ENCODE measurements around the gene HIPK2. TPM values are rescaled to one million over a fixed set of nuclear protein-coding genes. Genes with fewer than 3 reads are reported as not detected.

The HIPK2 gene
- total and polyA plus RNA-seq, 5 donors from 2014 or later = 0.44 to 17.5 (median 0.78) TPM

GRCh38 chr7:139572071-139572470 is 205.7 kb downstream of the HIPK2 start:
- H3K27ac ChIP-seq (ENCODE audit: insufficient read depth, low read length, poor library complexity, severe bottlenecking) = no peak overlapping the region
- peaks cover 0 to 3% (median 0%) of the 10 kb centered on the region in 7 donors for H3K9me3 Mint-ChIP-seq
- no peak overlapping the region for H3K4me3 Mint-ChIP-seq
- H3K4me1 Mint-ChIP-seq = peaks cover 0 to 8% (median under 1%) of the 10 kb centered on the region in 4 donors
- no peak overlapping the region for H3K27ac Mint-ChIP-seq
- H3K36me3 Mint-ChIP-seq = peaks cover 31% of the 10 kb centered on the region
- ATAC-seq (ENCODE audit: low read depth in 2 of 2) = no peak
- H3K4me1 ChIP-seq (ENCODE audit: control insufficient read depth, insufficient read depth, low read length, poor library complexity, severe bottlenecking) = no peaks in the 10 kb centered on the region
- no peak for DNase-seq
- no peaks in the 10 kb centered on the region for H3K9me3 ChIP-seq (ENCODE audit: control insufficient read depth in 2 of 2, low read length in 2 of 2)
- no peak overlapping the region for H3K4me3 ChIP-seq (ENCODE audit: low read depth, low read length)
- H3K27me3 ChIP-seq (ENCODE audit: control insufficient read depth, insufficient read depth, low read length) = no peaks in the 10 kb centered on the region
- H3K36me3 ChIP-seq (ENCODE audit: control insufficient read depth, insufficient read depth, low read length) = peaks cover 5% of the 10 kb centered on the region
- H3K27me3 Mint-ChIP-seq = no peaks in the 10 kb centered on the region

- Histone ChIP-seq H3K27me3 (ENCODE audit: control insufficient read depth, insufficient read depth, low read length) (no peaks in the 10 kb centered on the region), H3K4me3 (ENCODE audit: low read depth, low read length) (no peak overlapping the region), H3K9me3 (ENCODE audit: control insufficient read depth in 2 of 2, low read length in 2 of 2) (no peaks in the 10 kb centered on the region), H3K4me1 (ENCODE audit: control insufficient read depth, insufficient read depth, low read length, poor library complexity, severe bottlenecking) (no peaks in the 10 kb centered on the region), H3K36me3 (ENCODE audit: control insufficient read depth, insufficient read depth, low read length) (peaks cover 5% of the 10 kb centered on the region), H3K27ac (ENCODE audit: insufficient read depth, low read length, poor library complexity, severe bottlenecking) (no peak overlapping the region)
- H3K4me1 Mint-ChIP-seq = peaks cover 0 to 12% (median 3%) of the 10 kb centered on the region in 4 donors
- H3K9me3 Mint-ChIP-seq = peaks cover 0 to 3% (median 0%) of the 10 kb centered on the region in 7 donors
- ATAC-seq (ENCODE audit: low read depth in 2 of 2) = no peak
- peaks cover 32% of the 10 kb centered on the region for H3K36me3 Mint-ChIP-seq
- no peak overlapping the region for H3K4me3 Mint-ChIP-seq
- no peaks in the 10 kb centered on the region for H3K27me3 Mint-ChIP-seq
- DNase-seq = no peak
- H3K27ac Mint-ChIP-seq = no peak overlapping the region
These were observed 206.1 kb downstream of the HIPK2 start for GRCh38 chr7:139571651-139572050.

- H3K36me3 Mint-ChIP-seq = peaks cover 32% of the 10 kb centered on the region
- ATAC-seq (ENCODE audit: low read depth in 2 of 2) = no peak
- H3K9me3 ChIP-seq (ENCODE audit: control insufficient read depth in 2 of 2, low read length in 2 of 2) = no peaks in the 10 kb centered on the region
- no peak overlapping the region for H3K4me3 ChIP-seq (ENCODE audit: low read depth, low read length)
- no peaks in the 10 kb centered on the region for H3K27me3 ChIP-seq (ENCODE audit: control insufficient read depth, insufficient read depth, low read length)
- peaks cover 0 to 17% (median 6%) of the 10 kb centered on the region in 4 donors for H3K4me1 Mint-ChIP-seq
- H3K4me1 ChIP-seq (ENCODE audit: control insufficient read depth, insufficient read depth, low read length, poor library complexity, severe bottlenecking) = peaks cover under 1% of the 10 kb centered on the region
- H3K27ac ChIP-seq (ENCODE audit: insufficient read depth, low read length, poor library complexity, severe bottlenecking) = no peak overlapping the region
- H3K4me3 Mint-ChIP-seq = no peak overlapping the region
- H3K27ac Mint-ChIP-seq = no peak overlapping the region
- peaks cover 0 to 3% (median 0%) of the 10 kb centered on the region in 7 donors for H3K9me3 Mint-ChIP-seq
- no peak for DNase-seq
- no peaks in the 10 kb centered on the region for H3K27me3 Mint-ChIP-seq
- peaks cover 5% of the 10 kb centered on the region for H3K36me3 ChIP-seq (ENCODE audit: control insufficient read depth, insufficient read depth, low read length)
These were observed 206.6 kb downstream of the HIPK2 start for GRCh38 chr7:139571190-139571589.

- no peak overlapping the region for H3K4me3 ChIP-seq (ENCODE audit: low read depth, low read length)
- H3K27ac ChIP-seq (ENCODE audit: insufficient read depth, low read length, poor library complexity, severe bottlenecking) = no peak overlapping the region
- Mint-ChIP-seq H3K4me3 (no peak overlapping the region), H3K4me1 (peaks cover under 1 to 20% (median 11%) of the 10 kb centered on the region in 4 donors), H3K27ac (no peak overlapping the region), H3K27me3 (no peaks in the 10 kb centered on the region), H3K9me3 (peaks cover 0 to 3% (median 0%) of the 10 kb centered on the region in 7 donors), H3K36me3 (peaks cover 29% of the 10 kb centered on the region)
- peaks cover 5% of the 10 kb centered on the region for H3K36me3 ChIP-seq (ENCODE audit: control insufficient read depth, insufficient read depth, low read length)
- H3K4me1 ChIP-seq (ENCODE audit: control insufficient read depth, insufficient read depth, low read length, poor library complexity, severe bottlenecking) = peaks cover 6% of the 10 kb centered on the region
- ATAC-seq (ENCODE audit: low read depth in 2 of 2) (no peak), DNase-seq (no peak)
- no peaks in the 10 kb centered on the region for H3K9me3 ChIP-seq (ENCODE audit: control insufficient read depth in 2 of 2, low read length in 2 of 2)
- no peaks in the 10 kb centered on the region for H3K27me3 ChIP-seq (ENCODE audit: control insufficient read depth, insufficient read depth, low read length)
These were observed 207.2 kb downstream of the HIPK2 start for GRCh38 chr7:139570626-139571025.

- H3K27ac ChIP-seq (ENCODE audit: insufficient read depth, low read length, poor library complexity, severe bottlenecking) = no peak overlapping the region
- Mint-ChIP-seq H3K27ac (no peak overlapping the region), H3K4me1 (peaks cover 6 to 25% (median 13%) of the 10 kb centered on the region in 4 donors), H3K9me3 (peaks cover 0 to 3% (median 0%) of the 10 kb centered on the region in 7 donors), H3K4me3 (no peak overlapping the region), H3K27me3 (no peaks in the 10 kb centered on the region), H3K36me3 (peaks cover 24% of the 10 kb centered on the region)
- peaks cover 5% of the 10 kb centered on the region for H3K36me3 ChIP-seq (ENCODE audit: control insufficient read depth, insufficient read depth, low read length)
- ATAC-seq (ENCODE audit: low read depth in 2 of 2) (no peak), DNase-seq (no peak)
- H3K9me3 ChIP-seq (ENCODE audit: control insufficient read depth in 2 of 2, low read length in 2 of 2) = no peaks in the 10 kb centered on the region
- no peaks in the 10 kb centered on the region for H3K27me3 ChIP-seq (ENCODE audit: control insufficient read depth, insufficient read depth, low read length)
- H3K4me3 ChIP-seq (ENCODE audit: low read depth, low read length) = no peak overlapping the region
- H3K4me1 ChIP-seq (ENCODE audit: control insufficient read depth, insufficient read depth, low read length, poor library complexity, severe bottlenecking) = peaks cover 11% of the 10 kb centered on the region
These were observed 207.7 kb downstream of the HIPK2 start for GRCh38 chr7:139570119-139570518.

GRCh38 chr7:139568813-139569490 is 208.8 kb downstream of the HIPK2 start:
- H3K4me1 ChIP-seq (ENCODE audit: control insufficient read depth, insufficient read depth, low read length, poor library complexity, severe bottlenecking) = peaks cover 15% of the 10 kb centered on the region
- Mint-ChIP-seq H3K4me3 (no peak overlapping the region), H3K4me1 (peaks cover 15 to 36% (median 20%) of the 10 kb centered on the region in 4 donors), H3K27ac (peak overlapping the region in 1 of 3 donors; percentile 18), H3K9me3 (peaks cover 0 to 3% (median 0%) of the 10 kb centered on the region in 7 donors), H3K36me3 (peaks cover 22% of the 10 kb centered on the region), H3K27me3 (no peaks in the 10 kb centered on the region)
- H3K27ac ChIP-seq (ENCODE audit: insufficient read depth, low read length, poor library complexity, severe bottlenecking) = no peak overlapping the region
- H3K36me3 ChIP-seq (ENCODE audit: control insufficient read depth, insufficient read depth, low read length) = no peaks in the 10 kb centered on the region
- H3K27me3 ChIP-seq (ENCODE audit: control insufficient read depth, insufficient read depth, low read length) = no peaks in the 10 kb centered on the region
- ATAC-seq (ENCODE audit: low read depth in 2 of 2) = no peak
- H3K9me3 ChIP-seq (ENCODE audit: control insufficient read depth in 2 of 2, low read length in 2 of 2) = no peaks in the 10 kb centered on the region
- H3K4me3 ChIP-seq (ENCODE audit: low read depth, low read length) = no peak overlapping the region
- no peak for DNase-seq

- Mint-ChIP-seq H3K27ac (peak overlapping the region; percentile 18 to 76 (median 39)), H3K4me1 (peaks cover 15 to 42% (median 23%) of the 10 kb centered on the region in 4 donors), H3K36me3 (peaks cover 19% of the 10 kb centered on the region), H3K9me3 (peaks cover 0 to 3% (median 0%) of the 10 kb centered on the region in 7 donors), H3K4me3 (no peak overlapping the region), H3K27me3 (peaks cover 1% of the 10 kb centered on the region)
- ATAC-seq (ENCODE audit: low read depth in 2 of 2) = no peak
- Histone ChIP-seq H3K9me3 (ENCODE audit: control insufficient read depth in 2 of 2, low read length in 2 of 2) (no peaks in the 10 kb centered on the region), H3K27me3 (ENCODE audit: control insufficient read depth, insufficient read depth, low read length) (no peaks in the 10 kb centered on the region), H3K36me3 (ENCODE audit: control insufficient read depth, insufficient read depth, low read length) (no peaks in the 10 kb centered on the region), H3K4me1 (ENCODE audit: control insufficient read depth, insufficient read depth, low read length, poor library complexity, severe bottlenecking) (peaks cover 17% of the 10 kb centered on the region), H3K27ac (ENCODE audit: insufficient read depth, low read length, poor library complexity, severe bottlenecking) (no peak overlapping the region), H3K4me3 (ENCODE audit: low read depth, low read length) (no peak overlapping the region)
- no peak for DNase-seq
These were observed 209.5 kb downstream of the HIPK2 start for GRCh38 chr7:139568346-139568675.
